Gastrocnemius medialis (tissue), 4 donors: Measurements from ENCODE around the gene PIGX. TPM values are rescaled to one million over a fixed set of nuclear protein-coding genes. Genes with fewer than 3 reads are reported as not detected.

Experiments used
- ATAC-seq, 2 donors: fragments of 150-250 bp; one replicate each; pipeline ENCODE4 v1.9.1; 2016
- DNase-seq, 2 donors: peaks; one replicate each; pipeline ENCODE4 v3.0.0-alpha.2; 2019
- H3K27ac ChIP-seq, 4 donors: fragments of 200-600 bp; sonication (generic); 1 replicate in 1 of 4; 2 replicates in 3 of 4; pipeline ENCODE4 v1.5.1; 2016 to 2018; ENCODE audit warnings: mild to moderate bottlenecking in 2 of 4, moderate library complexity in 1 of 4
- H3K27me3 ChIP-seq, 3 donors: fragments of 200-600 bp; sonication (generic) in 2 of 3; 1 replicate in 1 of 3; 2 replicates in 2 of 3; pipeline versions ENCODE4 v1.5.1 to v1.6.0; 2016 to 2019; ENCODE audit warnings: mild to moderate bottlenecking in 1 of 3, moderate library complexity in 1 of 3
- H3K36me3 ChIP-seq, 2 donors: fragments of 200-600 bp; sonication (generic) in 1 of 2; one replicate each; pipeline ENCODE4 v1.5.1; 2017 to 2018
- H3K4me1 ChIP-seq, 2 donors: fragments of 200-600 bp; sonication (generic) in 1 of 2; one replicate each; pipeline ENCODE4 v1.5.1; 2016 to 2017; ENCODE audit warnings: mild to moderate bottlenecking in 2 of 2
- H3K4me3 ChIP-seq, 4 donors: fragments of 200-600 bp; sonication (generic) in 3 of 4; 1 replicate in 1 of 4; 2 replicates in 3 of 4; pipeline ENCODE4 v1.5.1; 2016 to 2019; ENCODE audit warnings: mild to moderate bottlenecking in 2 of 4
- H3K9me3 ChIP-seq, 3 donors: fragments of 200-600 bp; sonication (generic) in 2 of 3; 1 replicate in 1 of 3; 2 replicates in 2 of 3; pipeline ENCODE4 v1.5.1; 2016 to 2019
- POLR2A ChIP-seq, 2 donors: fragments of 450-650 bp; IDR thresholded peaks; one replicate each; pipeline ENCODE4 v1.6.1; 2017; ENCODE audit warnings: antibody characterized with exemption in 2 of 2, mild to moderate bottlenecking in 2 of 2, moderate library complexity in 2 of 2
- in situ Hi-C, 4 donors: fragments of 200-750 bp; cut with MboI; loops; one replicate each; pipeline versions ENCODE4 v1.15.0 to v1.8.0; 2017; ENCODE audit warnings: low sequenced_read_pairs in 4 of 4
- intact Hi-C: fragments of 100-400 bp; cut with DNase I; formaldehyde crosslinking; loops from one replicate; pipeline ENCODE4 v1.15.1; 2023; ENCODE audit warnings: low total_unique reads
- total RNA-seq, 4 donors: library from RNA; depleted of rRNA; stranded (reverse); fragments of >200 nt; gene quantifications; one replicate each; pipeline versions ENCODE4 v1.1.0 to v1.2.3, GENCODE V29; 2016
- TF ChIP-seq, protein P1 (sequence below), 5 experiments: fragments of 450-650 bp in 3 of 5; fragments of 200-600 bp in 2 of 5; sonication (generic) in 2 of 5; IDR thresholded peaks in 4 of 5; conservative IDR thresholded peaks in 1 of 5; 1 replicate in 4 of 5; 2 replicates in 1 of 5; pipeline ENCODE4 v1.5.1; 2016 to 2019; ENCODE audit warnings: antibody characterized with exemption in 5 of 5, mild to moderate bottlenecking in 3 of 5, moderate library complexity in 3 of 5

PIGX gene
- total RNA-seq, 4 donors from 2014 or later, result 13.2 to 35.1 (median 28.8) TPM

DNA sequence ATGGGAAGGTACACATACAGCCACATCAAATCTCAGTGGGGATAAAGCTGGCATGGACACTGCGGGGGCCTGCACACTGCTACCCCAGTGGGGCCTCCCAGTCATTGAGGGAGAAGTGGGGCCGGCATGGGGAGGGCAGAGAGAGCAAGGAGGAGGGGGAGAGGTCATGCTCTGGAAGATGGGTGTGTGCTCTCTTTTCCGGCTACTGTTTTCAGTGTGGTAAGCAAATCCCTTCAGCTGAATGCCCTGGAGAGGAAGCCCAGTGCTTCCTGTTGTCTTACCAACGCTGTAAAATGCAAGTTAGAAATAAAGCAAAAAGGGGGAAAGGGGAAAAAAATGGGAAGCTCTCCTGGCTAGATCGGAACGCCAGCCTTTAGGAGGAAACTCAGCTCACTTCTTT is 41.8 kb upstream of the PIGX start:
- Histone ChIP-seq H3K9me3 (no peaks in the 10 kb centered on the region), H3K27ac (peak overlapping the region in 1 of 4 donors; percentile 33), H3K36me3 (no peaks in the 10 kb centered on the region), H3K27me3 (peaks cover 0 to 9% (median 0%) of the 10 kb centered on the region in 3 donors), H3K4me3 (no peak overlapping the region), H3K4me1 (no peaks in the 10 kb centered on the region)
- ATAC-seq (peak in 1 of 2 donors; percentile 44), DNase-seq (peak in 1 of 2 donors; percentile 22)
- in situ Hi-C loops, result no loop called here
- intact Hi-C loops, result no loop called here
- TF ChIP-seq POLR2A (IDR thresholded peaks at IDR 0.05), result no peak
- TF ChIP-seq, protein P1, sequence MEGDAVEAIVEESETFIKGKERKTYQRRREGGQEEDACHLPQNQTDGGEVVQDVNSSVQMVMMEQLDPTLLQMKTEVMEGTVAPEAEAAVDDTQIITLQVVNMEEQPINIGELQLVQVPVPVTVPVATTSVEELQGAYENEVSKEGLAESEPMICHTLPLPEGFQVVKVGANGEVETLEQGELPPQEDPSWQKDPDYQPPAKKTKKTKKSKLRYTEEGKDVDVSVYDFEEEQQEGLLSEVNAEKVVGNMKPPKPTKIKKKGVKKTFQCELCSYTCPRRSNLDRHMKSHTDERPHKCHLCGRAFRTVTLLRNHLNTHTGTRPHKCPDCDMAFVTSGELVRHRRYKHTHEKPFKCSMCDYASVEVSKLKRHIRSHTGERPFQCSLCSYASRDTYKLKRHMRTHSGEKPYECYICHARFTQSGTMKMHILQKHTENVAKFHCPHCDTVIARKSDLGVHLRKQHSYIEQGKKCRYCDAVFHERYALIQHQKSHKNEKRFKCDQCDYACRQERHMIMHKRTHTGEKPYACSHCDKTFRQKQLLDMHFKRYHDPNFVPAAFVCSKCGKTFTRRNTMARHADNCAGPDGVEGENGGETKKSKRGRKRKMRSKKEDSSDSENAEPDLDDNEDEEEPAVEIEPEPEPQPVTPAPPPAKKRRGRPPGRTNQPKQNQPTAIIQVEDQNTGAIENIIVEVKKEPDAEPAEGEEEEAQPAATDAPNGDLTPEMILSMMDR (IDR thresholded peaks at IDR 0.05 in 4 of 5, conservative IDR thresholded peaks at IDR 0.05 in 1 of 5), result no peak

DNA sequence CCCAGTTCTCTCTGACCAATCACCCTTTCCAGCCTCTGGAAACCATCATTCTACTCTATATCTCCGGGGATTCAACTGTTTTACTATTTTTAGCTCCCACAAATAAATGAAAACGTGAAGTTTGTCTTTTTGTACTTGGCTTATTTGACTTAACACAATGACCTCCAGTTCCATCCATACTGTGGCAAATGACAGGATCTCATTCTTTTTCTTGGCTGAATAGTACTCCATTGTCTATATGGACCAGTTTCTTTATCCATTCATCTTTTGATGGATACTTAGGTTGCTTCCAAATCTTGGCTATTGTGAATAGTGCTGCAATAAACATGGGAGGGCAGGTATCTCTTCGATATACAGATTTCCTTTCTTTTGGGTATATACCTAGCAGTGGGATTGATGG is 38.5 kb upstream of the PIGX start:
- peaks cover 0 to 9% (median 0%) of the 10 kb centered on the region in 3 donors for H3K27me3 ChIP-seq
- TF ChIP-seq, protein P1 (IDR thresholded peaks at IDR 0.05 in 4 of 5, conservative IDR thresholded peaks at IDR 0.05 in 1 of 5), result no peak
- in situ Hi-C loops, result no loop called here
- ATAC-seq, result no peak
- no peak overlapping the region for H3K4me3 ChIP-seq
- intact Hi-C loops, result no loop called here
- no peak for DNase-seq
- H3K27ac ChIP-seq, result no peak overlapping the region
- no peaks in the 10 kb centered on the region for H3K4me1 ChIP-seq
- no peaks in the 10 kb centered on the region for H3K9me3 ChIP-seq
- no peaks in the 10 kb centered on the region for H3K36me3 ChIP-seq

DNA sequence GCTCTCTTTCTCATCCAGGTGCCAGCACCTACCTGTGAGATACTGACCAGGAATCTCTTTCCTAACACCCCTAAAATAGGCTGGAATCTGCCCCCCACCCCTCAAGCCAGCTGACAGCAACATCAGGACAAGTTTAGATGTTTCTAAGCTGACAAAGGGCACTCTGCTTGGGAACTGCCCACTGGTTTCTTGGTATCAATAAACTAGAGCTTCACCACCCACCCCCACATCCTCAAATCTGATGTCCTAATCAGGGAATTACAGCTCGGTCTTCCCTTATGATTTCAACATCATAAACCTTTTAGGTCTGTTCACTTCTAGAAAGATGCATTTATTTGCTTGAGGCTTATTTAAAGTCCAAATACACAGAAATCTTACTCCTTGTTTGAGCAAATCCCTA is 34.8 kb upstream of the PIGX start:
- Histone ChIP-seq H3K4me3 (no peak overlapping the region), H3K9me3 (no peaks in the 10 kb centered on the region), H3K4me1 (no peaks in the 10 kb centered on the region), H3K27ac (no peak overlapping the region), H3K27me3 (peaks cover 0 to 9% (median 0%) of the 10 kb centered on the region in 3 donors), H3K36me3 (no peaks in the 10 kb centered on the region)
- ATAC-seq (no peak), DNase-seq (no peak)
- no peak for TF ChIP-seq POLR2A (IDR thresholded peaks at IDR 0.05)
- TF ChIP-seq, protein P1 (IDR thresholded peaks at IDR 0.05 in 4 of 5, conservative IDR thresholded peaks at IDR 0.05 in 1 of 5), result no peak
- in situ Hi-C loops, result no loop called here
- intact Hi-C loops, result no loop called here

DNA sequence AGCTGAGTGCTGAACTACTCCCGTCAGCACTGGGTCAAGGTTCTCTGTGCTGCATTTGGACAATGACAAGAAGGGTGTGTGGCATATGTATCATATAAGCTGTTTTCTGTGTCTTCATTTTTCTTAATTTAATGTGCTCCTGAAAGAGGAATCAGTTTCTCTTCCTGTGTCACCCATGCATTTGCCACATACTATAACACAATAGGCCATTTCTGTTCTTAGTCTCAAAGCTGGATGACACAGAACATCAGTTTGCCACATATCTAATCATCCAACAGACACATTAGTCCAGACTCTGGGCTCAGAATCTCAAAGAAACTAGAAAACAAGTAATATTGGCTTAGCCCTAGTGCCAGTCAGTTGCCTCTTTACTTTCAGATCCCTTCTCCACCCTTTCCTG is 34.2 kb upstream of the PIGX start:
- H3K36me3 ChIP-seq, result no peaks in the 10 kb centered on the region
- no peaks in the 10 kb centered on the region for H3K4me1 ChIP-seq
- no peaks in the 10 kb centered on the region for H3K9me3 ChIP-seq
- no peak overlapping the region for H3K4me3 ChIP-seq
- ATAC-seq (no peak), DNase-seq (no peak)
- H3K27ac ChIP-seq, result no peak overlapping the region
- H3K27me3 ChIP-seq, result peaks cover 0 to 9% (median 0%) of the 10 kb centered on the region in 3 donors
- in situ Hi-C loops, result no loop called here
- intact Hi-C loops, result no loop called here
- TF ChIP-seq POLR2A (IDR thresholded peaks at IDR 0.05), result no peak
- TF ChIP-seq, protein P1 (IDR thresholded peaks at IDR 0.05 in 4 of 5, conservative IDR thresholded peaks at IDR 0.05 in 1 of 5), result no peak
